ENCODE measurements around the gene GRM1. TPM values are rescaled to one million over a fixed set of nuclear protein-coding genes. Genes with fewer than 3 reads are reported as not detected.

The GRM1 gene
- total RNA-seq, 4 donors from 2014 or later: under 0.01 to 0.19 TPM; not detected in 2

DNA sequence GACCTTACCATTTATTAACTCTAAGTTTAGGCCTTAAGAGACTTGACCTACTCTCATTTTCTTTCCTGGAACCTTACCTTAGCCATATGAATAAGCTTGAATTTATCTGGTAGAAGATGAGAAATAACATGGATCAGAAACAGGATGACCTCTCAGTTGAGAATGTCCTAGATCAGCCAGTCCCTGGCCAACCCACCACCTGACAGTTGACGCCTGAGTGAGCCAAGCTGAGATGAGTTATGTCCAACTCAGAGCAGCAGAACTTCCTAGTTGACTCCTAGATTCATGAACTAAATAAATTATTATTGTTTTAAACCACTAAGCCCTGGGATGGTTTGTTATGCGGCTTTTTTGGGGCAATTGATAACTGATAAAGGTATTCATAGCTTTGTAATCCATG lies 281.8 kb downstream of the GRM1 start:
- TF ChIP-seq EP300 (IDR thresholded peaks at IDR 0.05) (no peak), POLR2A (IDR thresholded peaks at IDR 0.05; ENCODE audit: low read depth) (no peak), POLR2AphosphoS5 (IDR thresholded peaks at IDR 0.05) (no peak)
- TF ChIP-seq, protein P1, sequence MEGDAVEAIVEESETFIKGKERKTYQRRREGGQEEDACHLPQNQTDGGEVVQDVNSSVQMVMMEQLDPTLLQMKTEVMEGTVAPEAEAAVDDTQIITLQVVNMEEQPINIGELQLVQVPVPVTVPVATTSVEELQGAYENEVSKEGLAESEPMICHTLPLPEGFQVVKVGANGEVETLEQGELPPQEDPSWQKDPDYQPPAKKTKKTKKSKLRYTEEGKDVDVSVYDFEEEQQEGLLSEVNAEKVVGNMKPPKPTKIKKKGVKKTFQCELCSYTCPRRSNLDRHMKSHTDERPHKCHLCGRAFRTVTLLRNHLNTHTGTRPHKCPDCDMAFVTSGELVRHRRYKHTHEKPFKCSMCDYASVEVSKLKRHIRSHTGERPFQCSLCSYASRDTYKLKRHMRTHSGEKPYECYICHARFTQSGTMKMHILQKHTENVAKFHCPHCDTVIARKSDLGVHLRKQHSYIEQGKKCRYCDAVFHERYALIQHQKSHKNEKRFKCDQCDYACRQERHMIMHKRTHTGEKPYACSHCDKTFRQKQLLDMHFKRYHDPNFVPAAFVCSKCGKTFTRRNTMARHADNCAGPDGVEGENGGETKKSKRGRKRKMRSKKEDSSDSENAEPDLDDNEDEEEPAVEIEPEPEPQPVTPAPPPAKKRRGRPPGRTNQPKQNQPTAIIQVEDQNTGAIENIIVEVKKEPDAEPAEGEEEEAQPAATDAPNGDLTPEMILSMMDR (IDR thresholded peaks at IDR 0.05): no peak
- no peak for DNase-seq (ENCODE audit: extremely low spot score)
- Histone ChIP-seq H3K27ac (replicated peaks in 1 of 4) (no peak overlapping the region), H3K9me3 (no peaks in the 10 kb centered on the region), H3K4me1 (no peaks in the 10 kb centered on the region), H3K27me3 (no peaks in the 10 kb centered on the region), H3K36me3 (no peaks in the 10 kb centered on the region), H3K4me3 (no peak overlapping the region)
- WGBS: 85% methylated on average over 2 of the region's 2 CpGs
- intact Hi-C loops (cut with DNase I): no loop called here

DNA sequence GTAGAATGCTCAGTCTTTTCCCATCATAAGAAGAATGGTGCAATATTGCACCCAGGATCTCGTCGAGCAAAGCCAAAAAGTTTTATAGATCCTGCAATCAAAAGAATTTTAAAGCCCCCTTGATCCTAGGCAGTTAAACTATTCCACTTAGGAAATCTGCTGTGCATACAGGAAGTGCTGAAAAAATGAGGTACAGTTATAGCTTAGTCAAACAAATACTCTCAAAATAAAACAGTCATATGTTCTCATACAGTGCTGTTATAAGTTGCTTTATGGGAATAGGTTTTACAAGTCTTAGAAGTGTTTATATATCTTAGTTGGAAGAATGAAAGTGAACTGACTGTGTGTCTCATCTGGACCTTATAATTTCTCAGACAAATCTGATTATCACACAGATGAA lies 282.2 kb downstream of the GRM1 start:
- no peak for DNase-seq (ENCODE audit: extremely low spot score)
- Histone ChIP-seq H3K4me3 (no peak overlapping the region), H3K4me1 (no peaks in the 10 kb centered on the region), H3K36me3 (no peaks in the 10 kb centered on the region), H3K27me3 (no peaks in the 10 kb centered on the region), H3K27ac (replicated peaks in 1 of 4) (no peak overlapping the region), H3K9me3 (no peaks in the 10 kb centered on the region)
- intact Hi-C loops (cut with DNase I): no loop called here
- WGBS: 94% methylated on average over 2 of the region's 2 CpGs
- TF ChIP-seq EP300 (IDR thresholded peaks at IDR 0.05) (no peak), POLR2A (IDR thresholded peaks at IDR 0.05; ENCODE audit: low read depth) (no peak), POLR2AphosphoS5 (IDR thresholded peaks at IDR 0.05) (no peak)
- TF ChIP-seq, protein P1 (IDR thresholded peaks at IDR 0.05): no peak

DNA sequence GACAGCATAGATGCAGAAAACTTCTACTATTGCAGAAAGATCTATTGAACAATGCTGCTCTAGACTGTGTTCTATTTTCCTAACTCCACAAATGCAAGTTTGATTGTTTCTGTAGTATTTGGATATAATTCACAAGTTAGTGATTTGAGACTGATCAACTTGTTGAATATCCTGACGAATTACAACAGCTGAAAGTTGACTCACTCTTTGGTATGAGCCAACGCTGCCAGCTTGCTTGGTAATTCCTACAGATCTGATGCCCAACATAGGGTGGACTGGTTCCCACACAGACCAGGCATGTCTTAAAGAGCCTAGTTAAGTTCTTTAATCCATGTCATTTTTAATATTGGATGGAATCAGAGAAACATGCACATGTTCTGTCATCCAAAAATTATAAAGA lies 283.7 kb downstream of the GRM1 start:
- no peak for DNase-seq (ENCODE audit: extremely low spot score)
- H3K27me3 ChIP-seq: no peaks in the 10 kb centered on the region
- no peaks in the 10 kb centered on the region for H3K4me1 ChIP-seq
- H3K9me3 ChIP-seq: no peaks in the 10 kb centered on the region
- TF ChIP-seq POLR2AphosphoS5 (IDR thresholded peaks at IDR 0.05): no peak
- TF ChIP-seq, protein P1 (IDR thresholded peaks at IDR 0.05): no peak
- TF ChIP-seq EP300 (IDR thresholded peaks at IDR 0.05): no peak
- TF ChIP-seq POLR2A (IDR thresholded peaks at IDR 0.05; ENCODE audit: low read depth): no peak
- no peak overlapping the region for H3K27ac ChIP-seq (replicated peaks in 1 of 4)
- WGBS: 85% methylated on average over 2 of the region's 2 CpGs
- intact Hi-C loops (cut with DNase I): no loop called here
- no peak overlapping the region for H3K4me3 ChIP-seq
- no peaks in the 10 kb centered on the region for H3K36me3 ChIP-seq

DNA sequence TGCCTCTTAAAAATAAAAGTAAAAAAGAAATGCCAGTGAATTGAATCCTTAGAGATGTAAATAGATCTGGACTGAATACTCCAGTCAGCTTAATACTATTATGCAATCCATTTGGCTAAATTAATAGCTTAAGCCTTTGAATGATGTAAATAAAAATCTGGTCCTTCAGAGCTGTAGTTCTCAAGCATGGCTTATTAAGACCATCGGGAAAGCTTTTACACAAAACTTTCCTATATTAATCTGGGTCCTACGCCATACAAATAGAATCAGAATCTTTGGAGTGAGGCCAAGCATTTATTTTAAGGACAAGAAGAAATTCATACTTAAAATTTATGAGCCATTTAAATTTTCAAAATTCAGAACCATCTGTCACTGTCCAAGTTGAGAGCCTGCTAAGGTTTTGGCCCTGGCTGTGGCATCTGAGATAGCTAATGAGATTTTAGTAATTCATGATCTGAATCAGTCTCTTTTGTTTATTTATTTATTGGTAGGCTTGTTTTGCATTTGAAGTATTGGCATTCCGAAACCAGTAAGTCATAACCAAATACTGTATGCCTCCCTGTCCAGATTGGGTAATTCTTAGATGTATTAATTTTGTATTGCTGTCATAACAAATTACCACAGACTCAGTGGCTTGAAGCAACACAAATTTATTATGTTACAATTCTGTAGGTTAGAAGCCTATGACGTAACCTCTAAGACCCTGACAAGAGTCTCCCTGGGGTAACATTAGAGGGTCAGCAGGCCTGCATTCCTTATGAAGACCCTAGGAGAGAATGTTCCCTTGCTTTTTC lies 286.7 kb downstream of the GRM1 start:
- Histone ChIP-seq H3K36me3 (no peaks in the 10 kb centered on the region), H3K4me3 (no peak overlapping the region), H3K4me1 (no peaks in the 10 kb centered on the region), H3K27ac (replicated peaks in 1 of 4) (no peak overlapping the region), H3K9me3 (no peaks in the 10 kb centered on the region), H3K27me3 (no peaks in the 10 kb centered on the region)
- 73% methylated on average over 4 of the region's 4 CpGs for WGBS
- no peak for DNase-seq (ENCODE audit: extremely low spot score)
- TF ChIP-seq, protein P1 (IDR thresholded peaks at IDR 0.05): no peak
- no peak for TF ChIP-seq POLR2A (IDR thresholded peaks at IDR 0.05; ENCODE audit: low read depth)
- no peak for TF ChIP-seq EP300 (IDR thresholded peaks at IDR 0.05)
- no peak for TF ChIP-seq POLR2AphosphoS5 (IDR thresholded peaks at IDR 0.05)
- intact Hi-C loops (cut with DNase I): no loop called here

DNA sequence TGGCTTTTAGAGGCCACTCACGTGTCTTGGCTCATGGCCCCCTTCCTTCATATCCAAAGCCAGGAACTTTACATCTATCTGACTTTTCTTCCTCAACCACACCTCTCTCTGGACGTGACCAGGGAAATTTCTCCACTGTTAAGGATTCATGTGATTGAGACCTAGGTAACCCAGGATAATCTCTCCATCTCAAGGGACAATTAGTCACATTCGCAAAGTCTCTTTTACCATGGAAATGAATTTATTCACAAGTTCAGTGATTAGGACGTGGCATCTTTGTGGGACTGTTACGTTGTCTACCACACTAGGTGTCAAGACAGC lies 287.3 kb downstream of the GRM1 start:
- TF ChIP-seq, protein P1 (IDR thresholded peaks at IDR 0.05): no peak
- TF ChIP-seq EP300 (IDR thresholded peaks at IDR 0.05): no peak
- H3K4me3 ChIP-seq: no peak overlapping the region
- WGBS: 90% methylated on average over 5 of the region's 5 CpGs
- DNase-seq (ENCODE audit: extremely low spot score): no peak
- no peaks in the 10 kb centered on the region for H3K36me3 ChIP-seq
- no peaks in the 10 kb centered on the region for H3K9me3 ChIP-seq
- no peaks in the 10 kb centered on the region for H3K27me3 ChIP-seq
- no peak overlapping the region for H3K27ac ChIP-seq (replicated peaks in 1 of 4)
- no peaks in the 10 kb centered on the region for H3K4me1 ChIP-seq
- intact Hi-C loops (cut with DNase I): no loop called here
